NCI-H2196 (cell line): ENCODE results near the gene JAG1.
"Not testable (repeated sequence)": the region's sequence is repeated elsewhere in the genome, so short reads cannot be mapped to it uniquely, and the experiment has no call there.

Experiments used
- DNase-seq: peaks from one replicate; lab custom pipeline; 2025; ENCODE audit not compliant: unreplicated experiment; lab: John Stamatoyannopoulos, UW

Gene JAG1

GRCh38 chr20:10639077-10639736, 34.6 kb downstream of the JAG1 start:
- no peak for DNase-seq

DNA sequence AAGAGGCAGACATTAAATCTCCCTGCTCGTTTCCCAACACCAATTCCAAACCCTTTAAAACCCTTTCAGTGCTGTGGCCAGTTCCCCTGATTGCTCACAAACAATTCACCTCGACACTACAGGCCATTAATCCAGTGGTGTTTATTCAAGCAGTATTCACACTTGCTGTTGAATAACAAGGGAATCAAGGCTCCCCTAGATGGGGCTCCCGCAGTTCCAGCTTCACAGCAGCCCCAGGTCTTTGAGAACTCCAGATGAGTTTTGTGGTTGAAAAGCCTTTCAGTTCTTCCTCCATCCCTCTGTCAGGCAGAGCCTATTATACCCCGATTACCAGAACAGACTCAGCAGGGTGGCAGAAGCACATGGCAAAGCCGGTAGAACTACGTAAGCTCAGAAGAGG, 36.2 kb downstream of the JAG1 start:
- no peak for DNase-seq

GRCh38 chr20:10637031-10637559, 36.7 kb downstream of the JAG1 start:
- no peak for DNase-seq

DNA sequence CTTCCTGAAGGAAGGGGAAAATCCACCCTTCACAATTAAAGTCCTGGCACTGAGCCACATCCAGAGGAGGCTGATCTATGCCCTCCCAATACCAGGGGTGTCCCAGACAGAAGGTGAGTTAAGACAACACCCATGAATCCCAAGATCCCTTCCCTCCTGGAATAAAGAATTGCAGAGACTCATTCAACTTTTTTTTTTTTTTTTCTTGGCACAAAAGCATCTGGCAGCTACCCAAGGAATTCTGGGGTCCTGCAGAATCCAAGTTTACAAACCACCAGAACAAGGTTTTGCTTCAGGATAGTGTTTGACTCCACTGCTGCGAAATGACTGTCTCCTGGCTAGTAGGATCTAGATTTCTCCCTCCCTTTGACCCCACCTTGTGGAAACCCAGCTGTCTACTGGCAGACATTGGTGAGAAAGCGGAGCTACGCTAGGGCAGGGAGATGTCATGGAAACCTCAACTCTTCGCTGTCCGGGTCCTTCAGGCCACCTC, 37.4 kb downstream of the JAG1 start:
- DNase-seq, result no peak

DNA sequence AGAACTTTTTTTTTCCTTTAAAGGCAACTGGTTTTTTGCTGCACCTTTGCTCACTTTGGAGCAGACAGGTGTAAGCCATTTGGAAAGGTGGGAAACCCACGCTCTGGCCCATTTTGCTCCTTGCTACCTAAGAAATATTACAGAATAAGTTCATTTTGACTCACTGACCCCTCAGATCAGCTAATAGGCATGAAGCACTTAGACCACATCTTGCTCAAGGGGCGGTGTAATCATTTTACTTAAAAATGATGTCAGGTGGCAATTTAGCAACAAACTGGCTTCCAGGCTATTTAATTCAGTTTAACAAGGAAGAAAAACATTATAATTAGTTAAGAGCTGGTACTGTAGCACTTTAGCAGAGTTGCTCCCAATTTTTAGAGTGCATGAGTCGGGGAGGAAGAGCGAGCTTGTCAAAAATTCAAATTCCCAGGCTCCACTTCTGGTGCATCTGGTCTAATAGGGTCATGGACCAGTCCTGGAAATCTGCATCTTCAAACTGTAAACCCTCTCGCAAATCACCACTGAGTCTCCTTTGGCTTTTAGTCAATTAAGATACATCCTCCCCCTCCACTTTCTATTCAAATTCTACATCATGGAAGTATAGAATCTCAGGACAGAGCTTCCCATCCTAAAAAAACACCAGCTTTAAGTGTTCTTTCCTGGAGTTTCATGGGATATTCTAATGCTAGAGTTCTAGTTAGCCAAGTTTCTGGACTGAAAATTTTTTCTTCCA, 38.2 kb downstream of the JAG1 start:
- DNase-seq, result no peak

DNA sequence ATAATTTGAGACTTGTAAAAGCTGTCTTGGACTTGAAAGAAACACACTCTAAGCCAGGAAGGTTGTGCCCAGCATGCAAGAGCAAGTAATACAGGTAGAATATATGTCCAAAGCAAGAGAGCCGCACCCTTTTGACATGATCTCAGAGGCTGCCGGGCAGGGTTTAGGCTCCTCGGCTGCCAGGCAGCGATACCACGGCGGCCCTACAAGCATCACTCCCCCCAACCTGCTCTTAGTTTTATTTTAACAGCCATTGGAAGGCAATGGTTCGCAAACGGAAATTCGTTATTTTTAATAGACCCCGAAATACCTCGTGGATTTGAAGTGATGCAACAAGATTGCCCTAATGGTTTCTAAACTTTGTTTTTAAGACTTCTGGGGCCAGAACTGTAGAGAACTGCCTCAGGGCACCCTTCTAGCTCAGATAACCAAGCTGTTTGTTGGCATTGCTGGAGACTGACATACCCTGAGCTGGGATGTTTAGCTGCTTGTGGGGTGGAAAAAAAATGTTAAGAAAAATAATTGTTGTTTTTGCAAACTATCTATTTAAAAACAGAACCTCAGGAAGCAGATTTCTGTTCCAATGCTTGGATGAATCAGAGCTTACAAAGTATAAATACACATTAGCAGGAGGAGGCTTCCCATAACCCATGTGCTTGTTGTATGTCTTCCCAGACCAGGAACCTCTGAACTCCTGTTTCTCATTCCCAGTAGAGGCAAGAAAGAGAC, 39.0 kb downstream of the JAG1 start:
- DNase-seq, result no peak

- no peak for DNase-seq
Measured at GRCh38 chr20:10634211-10634610, 39.6 kb downstream of the JAG1 start.

DNA sequence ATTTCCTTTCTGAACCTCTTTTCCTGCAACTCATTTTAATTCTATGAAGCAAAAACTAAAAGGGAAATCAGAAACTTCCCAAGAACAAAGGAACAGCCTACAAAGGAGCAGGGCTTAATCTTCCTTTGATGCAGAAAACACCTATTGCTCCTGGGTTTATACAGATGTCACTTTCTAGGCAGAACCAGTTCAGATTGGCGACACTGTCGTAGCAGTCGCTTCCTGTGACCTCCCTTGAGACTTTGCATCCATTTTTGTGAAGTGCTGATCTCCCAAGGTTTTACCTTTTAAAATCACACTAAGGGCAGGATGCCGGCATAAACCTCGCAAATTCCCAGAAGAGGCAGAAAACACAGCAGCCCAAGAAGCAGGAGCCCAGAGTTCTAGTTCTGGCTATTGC, 40.1 kb downstream of the JAG1 start:
- DNase-seq, result no peak

DNA sequence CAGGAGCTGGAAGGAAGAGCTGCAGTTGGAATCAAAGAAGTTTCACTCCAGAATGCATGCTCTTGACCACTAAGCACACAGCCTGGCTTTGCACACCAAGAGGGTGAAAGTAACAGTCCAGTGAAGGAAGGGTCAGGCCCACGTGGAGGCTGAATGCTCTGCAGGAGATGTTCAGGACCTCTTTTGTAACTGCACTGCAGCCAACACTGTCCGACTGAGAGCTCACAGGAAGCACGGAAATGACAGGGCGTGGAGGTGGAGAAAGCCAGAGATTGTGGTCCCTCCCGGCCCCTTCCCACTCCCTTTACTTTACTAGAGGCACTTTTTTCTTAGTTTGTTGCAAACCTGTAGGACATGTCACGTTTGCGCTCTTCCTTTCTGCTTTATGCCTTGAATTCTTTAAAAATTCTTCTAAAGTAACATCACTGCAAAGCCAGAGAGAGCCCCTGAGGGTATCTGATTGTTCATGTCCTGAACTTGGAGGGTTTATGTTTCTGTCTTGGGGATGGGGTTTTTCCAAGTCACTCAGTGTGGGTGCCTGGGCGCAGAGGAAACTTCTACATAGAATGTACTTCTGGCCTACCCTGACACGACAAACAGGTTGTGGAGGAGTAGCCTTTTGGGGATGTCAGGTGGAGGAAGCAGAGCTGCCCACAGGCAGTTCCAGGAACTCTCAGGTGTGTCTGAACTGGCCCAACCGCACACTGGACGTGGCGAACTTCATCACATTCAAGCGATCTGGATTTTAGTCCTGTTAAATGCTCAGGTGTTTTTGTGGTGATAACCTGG, 40.9 kb downstream of the JAG1 start:
- no peak for DNase-seq

GRCh38 chr20:10631126-10631525, 42.7 kb downstream of the JAG1 start:
- DNase-seq, result no peak

GRCh38 chr20:10629946-10630650, 43.7 kb downstream of the JAG1 start:
- DNase-seq, result no peak

GRCh38 chr20:10626896-10627295, 46.9 kb downstream of the JAG1 start:
- no peak for DNase-seq

- DNase-seq, result no peak
Measured at GRCh38 chr20:10625641-10626040, 48.2 kb downstream of the JAG1 start.

DNA sequence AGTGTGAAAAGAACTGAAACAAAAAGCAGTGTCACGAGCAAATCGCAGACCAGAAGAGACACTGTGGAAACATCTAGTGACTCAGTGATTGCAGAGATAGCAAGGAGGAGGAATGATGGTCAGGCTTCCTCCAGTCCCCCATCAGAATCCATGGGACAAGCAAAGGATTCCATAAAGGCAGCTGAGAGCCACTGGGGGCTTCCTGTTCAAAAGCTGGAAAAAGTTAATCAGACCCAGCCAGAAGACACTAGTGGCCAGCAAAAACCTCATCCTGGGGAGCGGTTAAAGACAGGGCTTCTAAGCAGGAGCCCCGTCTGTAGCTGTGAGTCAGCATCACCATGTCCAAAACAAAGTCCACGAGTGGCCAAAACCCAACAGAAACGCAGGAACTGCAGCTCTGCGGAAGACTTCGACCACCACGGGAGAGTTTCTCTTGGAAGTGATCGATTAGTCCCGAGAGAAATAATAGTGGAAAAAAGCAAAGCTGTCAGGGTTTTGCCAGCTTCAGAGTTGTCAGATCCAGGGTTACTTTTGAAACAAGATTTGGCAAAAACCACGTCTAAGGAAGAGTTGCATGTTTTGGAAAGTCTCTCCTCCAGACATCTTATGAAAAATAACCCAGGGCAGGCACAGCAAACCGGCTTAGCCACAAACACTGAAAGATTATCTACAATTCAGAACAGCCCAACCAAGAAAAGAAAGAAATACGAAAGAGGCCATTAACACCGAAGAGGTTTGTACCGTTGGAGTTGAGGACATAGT, 51.0 kb downstream of the JAG1 start:
- DNase-seq, result no peak

- no peak for DNase-seq
Measured at GRCh38 chr20:10621149-10621548, 52.6 kb downstream of the JAG1 start.

GRCh38 chr20:10619427-10619826, 54.4 kb downstream of the JAG1 start:
- no peak for DNase-seq

DNA sequence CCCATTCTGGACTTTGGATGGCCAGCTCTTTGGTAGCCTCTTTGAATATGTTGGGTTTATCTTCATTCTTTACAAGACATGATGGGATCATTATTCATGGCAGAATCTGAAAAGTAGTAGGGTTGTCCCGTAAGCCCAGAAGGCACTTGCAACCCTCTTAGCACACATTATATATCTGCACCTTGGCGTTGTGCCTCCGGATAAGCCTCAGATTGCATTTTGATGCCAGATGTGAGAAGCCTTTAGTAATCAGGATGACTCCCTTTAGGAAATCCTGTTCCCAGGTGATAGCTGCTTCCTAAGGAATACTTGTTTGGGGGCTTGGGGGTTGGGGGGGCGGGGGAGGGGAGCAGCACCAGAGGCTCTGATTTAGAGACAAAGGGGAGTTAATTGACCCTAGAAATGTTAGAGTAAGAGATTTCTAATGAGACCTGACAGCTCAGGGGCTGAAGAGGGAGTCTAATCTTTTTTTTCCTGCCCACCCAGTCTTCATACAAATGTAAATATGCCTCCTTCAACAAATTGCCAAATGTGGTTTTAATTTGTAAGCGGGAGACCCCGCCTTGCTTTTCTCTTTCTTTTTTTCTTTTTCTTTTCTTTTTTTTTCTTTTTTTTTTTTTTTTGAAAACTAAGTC, 55.1 kb downstream of the JAG1 start:
- no peak for DNase-seq

DNA sequence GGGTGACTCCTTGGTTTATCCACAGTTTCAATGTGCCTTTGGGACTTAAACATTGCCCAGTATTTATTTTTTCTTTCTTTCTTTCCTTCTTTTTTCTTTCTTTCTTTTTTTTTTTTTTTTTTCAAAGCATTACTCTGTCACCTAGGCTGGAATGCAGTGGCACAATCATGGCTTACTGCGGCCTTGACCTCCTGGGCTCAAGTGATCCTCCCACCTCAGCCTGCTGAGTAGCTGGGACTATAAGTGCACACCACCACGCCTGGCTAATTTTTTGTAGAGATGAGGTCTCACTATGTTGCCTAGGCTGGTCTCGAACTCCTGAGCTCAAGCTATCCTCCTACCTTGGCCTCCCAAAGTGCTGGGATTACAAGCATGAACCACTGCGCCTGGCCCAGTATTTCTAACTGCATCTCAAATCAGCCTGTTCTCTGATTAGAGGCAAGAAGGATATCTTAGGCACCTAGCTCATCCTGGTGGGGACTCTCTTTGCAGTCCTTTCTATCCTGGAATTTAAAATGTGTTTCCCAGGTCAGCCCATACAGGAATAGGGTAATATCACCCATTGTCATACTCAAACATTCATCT, 56.2 kb downstream of the JAG1 start:
- not testable (repeated sequence) for DNase-seq

DNA sequence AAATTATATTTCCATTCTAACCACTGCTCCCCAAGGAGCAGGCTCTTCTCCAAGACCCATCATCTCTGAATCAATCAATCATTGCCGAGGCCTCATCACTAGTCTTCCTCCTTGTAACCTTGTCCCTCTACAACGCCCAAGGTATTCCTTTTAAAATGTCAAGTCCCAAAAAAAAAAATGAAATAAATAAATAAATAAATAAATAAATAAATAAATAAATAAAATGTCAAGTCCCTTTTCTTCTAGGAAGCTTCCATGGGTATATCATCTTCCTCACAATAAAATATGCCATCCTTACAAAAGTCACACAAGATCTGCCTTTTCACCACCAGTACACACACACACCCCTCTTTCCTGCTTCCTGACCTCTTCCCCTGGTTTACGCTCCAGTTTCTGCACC, 57.6 kb downstream of the JAG1 start:
- DNase-seq, result no peak
